H9 (cell line): ENCODE measurements around the gene IFRD2. TPM values are rescaled to one million over a fixed set of nuclear protein-coding genes. Genes with fewer than 3 reads are reported as not detected.

ENCODE experiments used
- DNase-seq: peaks from one replicate; pipeline ENCODE4 v3.0.0-alpha.2; 2017
- H2AFZ ChIP-seq: one replicate; pipeline ENCODE4 v1.6.1; 2013; ENCODE audit warnings: mild to moderate bottlenecking, low read length, control low read depth, moderate library complexity
- H2AK5ac ChIP-seq: 2 replicates; pipeline ENCODE4 v1.6.1; 2013; ENCODE audit warnings: low read length, control low read depth, mixed read lengths; ENCODE audit not compliant: insufficient read length
- H2BK120ac ChIP-seq: one replicate; pipeline ENCODE4 v1.6.1; 2013; ENCODE audit warnings: low read depth, mild to moderate bottlenecking, low read length, control low read depth, inconsistent platforms; ENCODE audit not compliant: poor library complexity, severe bottlenecking
- H2BK12ac ChIP-seq: 2 replicates; pipeline ENCODE4 v1.6.1; 2013; ENCODE audit warnings: low read length, control low read depth, mixed read lengths, low read depth; ENCODE audit not compliant: insufficient read length
- H2BK15ac ChIP-seq: 2 replicates; pipeline ENCODE4 v1.6.1; 2013; ENCODE audit warnings: low read depth, low read length, control low read depth
- H2BK20ac ChIP-seq: one replicate; pipeline ENCODE4 v1.6.1; 2013; ENCODE audit warnings: low read depth, mild to moderate bottlenecking, low read length, control low read depth, inconsistent platforms; ENCODE audit not compliant: poor library complexity, severe bottlenecking
- H2BK5ac ChIP-seq: 2 replicates; pipeline ENCODE4 v1.6.1; 2013; ENCODE audit warnings: low read length, control low read depth, mixed read lengths; ENCODE audit not compliant: insufficient read length
- H3K14ac ChIP-seq: 2 replicates; pipeline ENCODE4 v1.6.1; 2013; ENCODE audit warnings: low read length, control low read depth; ENCODE audit not compliant: insufficient read depth
- H3K18ac ChIP-seq: 2 replicates; pipeline ENCODE4 v1.6.1; 2013; ENCODE audit warnings: low read depth, mild to moderate bottlenecking, mixed read lengths, low read length, control low read depth; ENCODE audit not compliant: insufficient read length
- H3K23ac ChIP-seq: 2 replicates; pipeline ENCODE4 v1.6.1; 2013; ENCODE audit warnings: low read length, control low read depth, mixed read lengths, low read depth; ENCODE audit not compliant: insufficient read length
- H3K23me2 ChIP-seq: 2 replicates; pipeline ENCODE4 v1.6.1; 2013; ENCODE audit warnings: low read depth, mild to moderate bottlenecking, mixed read lengths, low read length, control low read depth; ENCODE audit not compliant: insufficient read length, poor library complexity, severe bottlenecking
- H3K27ac ChIP-seq: 2 replicates; pipeline ENCODE4 v1.5.1; 2013; ENCODE audit warnings: low read length, control low read depth, mixed read lengths, low read depth; ENCODE audit not compliant: insufficient read length
- H3K27me3 ChIP-seq: 2 replicates; pipeline ENCODE4 v1.6.1; 2013; ENCODE audit warnings: low read length, control low read depth, inconsistent platforms; ENCODE audit not compliant: insufficient read depth
- H3K4ac ChIP-seq: 2 replicates; pipeline ENCODE4 v1.6.1; 2013; ENCODE audit warnings: low read depth, mild to moderate bottlenecking, control low read depth, inconsistent platforms, low read length, moderate library complexity
- H3K4me1 ChIP-seq: 2 replicates; pipeline ENCODE4 v1.6.1; 2013; ENCODE audit warnings: low read length, control low read depth, inconsistent platforms; ENCODE audit not compliant: insufficient read depth
- H3K4me2 ChIP-seq: 2 replicates; pipeline ENCODE4 v1.6.1; 2013; ENCODE audit warnings: low read length, control low read depth, mixed read lengths; ENCODE audit not compliant: insufficient read length, insufficient read depth
- H3K56ac ChIP-seq: 2 replicates; pipeline ENCODE4 v1.6.1; 2013; ENCODE audit warnings: low read depth, mild to moderate bottlenecking, mixed read lengths, low read length, control low read depth; ENCODE audit not compliant: insufficient read length
- H3K79me1 ChIP-seq: 2 replicates; pipeline ENCODE4 v1.6.1; 2013; ENCODE audit warnings: low read depth, mild to moderate bottlenecking, moderate library complexity, low read length, control low read depth, inconsistent platforms; ENCODE audit not compliant: insufficient read depth, poor library complexity, severe bottlenecking
- H3K79me2 ChIP-seq: 2 replicates; pipeline ENCODE4 v1.6.1; 2013; ENCODE audit warnings: low read length, control low read depth, inconsistent platforms; ENCODE audit not compliant: insufficient read depth
- H3K9ac ChIP-seq: 2 replicates; pipeline ENCODE4 v1.6.1; 2013; ENCODE audit warnings: low read length, control low read depth, mixed read lengths; ENCODE audit not compliant: insufficient read length; ENCODE audit errors: extremely low read depth
- H3K9me3 ChIP-seq: one replicate; pipeline ENCODE4 v1.6.1; 2013; ENCODE audit warnings: low read depth, low read length, inconsistent platforms; ENCODE audit not compliant: control insufficient read depth
- H3T11ph ChIP-seq: one replicate; pipeline ENCODE4 v1.6.1; 2013; ENCODE audit warnings: mild to moderate bottlenecking, low read length, control low read depth, inconsistent platforms
- H4K20me1 ChIP-seq: one replicate; pipeline ENCODE4 v1.6.1; 2013; ENCODE audit not compliant: control insufficient read depth, insufficient read length, insufficient read depth
- H4K5ac ChIP-seq: 2 replicates; pipeline ENCODE4 v1.6.1; 2013; ENCODE audit warnings: low read depth, mild to moderate bottlenecking, mixed read lengths, low read length, control low read depth; ENCODE audit not compliant: insufficient read length
- H4K8ac ChIP-seq: replicated peaks from 2 replicates; pipeline ENCODE4 v1.6.1; 2013; ENCODE audit warnings: low read length, control low read depth, mixed read lengths, low read depth; ENCODE audit not compliant: insufficient read length
- H4K91ac ChIP-seq: 2 replicates; pipeline ENCODE4 v1.6.1; 2013; ENCODE audit warnings: low read depth, mild to moderate bottlenecking, moderate library complexity, mixed read lengths, low read length, control low read depth; ENCODE audit not compliant: insufficient read length
- H3K27ac Mint-ChIP-seq, 3 experiments: 2 replicates in 2 of 3; 3 replicates in 1 of 3; pipeline ENCODE4 v1.8.0; 2020 to 2021; ENCODE audit warnings: mixed read lengths in 3 of 3, mild to moderate bottlenecking in 1 of 3, moderate library complexity in 1 of 3
- H3K27me3 Mint-ChIP-seq: 2 replicates; pipeline ENCODE4 v1.8.0; 2021; ENCODE audit warnings: low read depth, mild to moderate bottlenecking, moderate library complexity, mixed read lengths
- H3K36me3 Mint-ChIP-seq, 3 experiments: 2 replicates in 2 of 3; 3 replicates in 1 of 3; pipeline ENCODE4 v1.8.0; 2020 to 2021; ENCODE audit warnings: low read depth in 3 of 3, mixed read lengths in 3 of 3; ENCODE audit not compliant: insufficient read depth in 1 of 3
- H3K4me1 Mint-ChIP-seq, 2 experiments: 2 replicates each; pipeline ENCODE4 v1.8.0; 2020; ENCODE audit warnings: mixed read lengths in 2 of 2
- H3K4me3 Mint-ChIP-seq, 2 experiments: 2 replicates in 1 of 2; 3 replicates in 1 of 2; pipeline ENCODE4 v1.8.0; 2020 to 2021; ENCODE audit warnings: mild to moderate bottlenecking in 2 of 2, mixed read lengths in 2 of 2, moderate library complexity in 1 of 2
- H3K9me3 Mint-ChIP-seq, 2 experiments: 2 replicates in 1 of 2; 3 replicates in 1 of 2; pipeline ENCODE4 v1.8.0; 2020; ENCODE audit warnings: mild to moderate bottlenecking in 2 of 2, mixed read lengths in 2 of 2, moderate library complexity in 1 of 2
- WGBS: extraction: QIAGEN DNeasy Blood & Tissue Kit; methylation state at CpG from one replicate; pipeline ENCODE4 v1.1.7; 2013; ENCODE audit warnings: missing lambda C conversion rate, low lambda C conversion rate, mixed read lengths; ENCODE audit not compliant: insufficient read length; ENCODE audit errors: extremely low coverage; 5-methylcytosine and 5-hydroxymethylcytosine counted together
- total RNA-seq: library from RNA; stranded (reverse); gene quantifications from 2 replicates; pipeline ENCODE4 v1.2.1, GENCODE V29; 2021
- TF ChIP-seq, protein P1 (sequence below): fragments of 200-600 bp; sonication (generic); conservative IDR thresholded peaks from 3 replicates; pipeline ENCODE4 v1.8.0; 2021; ENCODE audit warnings: antibody characterized with exemption, mild to moderate bottlenecking

Gene IFRD2
- total RNA-seq, 1 experiment from 2014 or later = 109 TPM

GRCh38 chr3:50333744-50334328, 41.6 kb upstream of the IFRD2 start:
- Histone ChIP-seq H3K9ac (no peak overlapping the region), H3K4me1 (no peaks in the 10 kb centered on the region; the same call in 1 of the 2 replicates), H3K27me3 (no peaks in the 10 kb centered on the region; the same call in 1 of the 2 replicates), H4K20me1 (no peaks in the 10 kb centered on the region), H3K18ac (no peak overlapping the region), H3K79me2 (peaks cover 5% of the 10 kb centered on the region; the same call in 1 of the 2 replicates), H4K5ac (no peak overlapping the region), H4K91ac (no peak overlapping the region), H3K27ac (no peak overlapping the region), H2BK20ac (no peak overlapping the region), H3T11ph (no peak overlapping the region), H2BK12ac (no peak overlapping the region), H3K56ac (no peak overlapping the region), H3K4ac (no peak overlapping the region), H3K9me3 (no peaks in the 10 kb centered on the region), H2BK5ac (no peak overlapping the region), H4K8ac (no peak overlapping the region), H3K79me1 (no peaks in the 10 kb centered on the region), H2BK120ac (no peak overlapping the region), H3K23ac (no peak overlapping the region), H2BK15ac (no peak overlapping the region), H3K4me2 (no peak overlapping the region), H2AK5ac (no peak overlapping the region), H3K23me2 (peaks cover 17% of the 10 kb centered on the region), H3K14ac (no peak overlapping the region), H2AFZ (no peak overlapping the region)
- DNase-seq = no peak
- peaks cover 11 to 45% (median 44%) of the 10 kb centered on the region in 3 experiments; a peak in 6 of 7 replicates for H3K36me3 Mint-ChIP-seq
- H3K4me1 Mint-ChIP-seq = peaks cover 20 to 28% of the 10 kb centered on the region in 2 experiments
- TF ChIP-seq, protein P1, sequence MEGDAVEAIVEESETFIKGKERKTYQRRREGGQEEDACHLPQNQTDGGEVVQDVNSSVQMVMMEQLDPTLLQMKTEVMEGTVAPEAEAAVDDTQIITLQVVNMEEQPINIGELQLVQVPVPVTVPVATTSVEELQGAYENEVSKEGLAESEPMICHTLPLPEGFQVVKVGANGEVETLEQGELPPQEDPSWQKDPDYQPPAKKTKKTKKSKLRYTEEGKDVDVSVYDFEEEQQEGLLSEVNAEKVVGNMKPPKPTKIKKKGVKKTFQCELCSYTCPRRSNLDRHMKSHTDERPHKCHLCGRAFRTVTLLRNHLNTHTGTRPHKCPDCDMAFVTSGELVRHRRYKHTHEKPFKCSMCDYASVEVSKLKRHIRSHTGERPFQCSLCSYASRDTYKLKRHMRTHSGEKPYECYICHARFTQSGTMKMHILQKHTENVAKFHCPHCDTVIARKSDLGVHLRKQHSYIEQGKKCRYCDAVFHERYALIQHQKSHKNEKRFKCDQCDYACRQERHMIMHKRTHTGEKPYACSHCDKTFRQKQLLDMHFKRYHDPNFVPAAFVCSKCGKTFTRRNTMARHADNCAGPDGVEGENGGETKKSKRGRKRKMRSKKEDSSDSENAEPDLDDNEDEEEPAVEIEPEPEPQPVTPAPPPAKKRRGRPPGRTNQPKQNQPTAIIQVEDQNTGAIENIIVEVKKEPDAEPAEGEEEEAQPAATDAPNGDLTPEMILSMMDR = no peak
- H3K9me3 Mint-ChIP-seq = no peaks in the 10 kb centered on the region
- H3K27me3 Mint-ChIP-seq = peaks cover 10% of the 10 kb centered on the region
- WGBS = no CpG with 5 or more reads among the region's 12 CpGs
- H3K27ac Mint-ChIP-seq = peak overlapping the region in 2 of 3 experiments; percentile 48 to 49; a peak in 3 of 7 replicates
- peak overlapping the region in 1 of 2 experiments; percentile 11; a peak in 2 of 5 replicates for H3K4me3 Mint-ChIP-seq
